ENCODE data around the gene PRKN. TPM values are rescaled to one million over a fixed set of nuclear protein-coding genes. Genes with fewer than 3 reads are reported as not detected.

PRKN gene
- total RNA-seq, 1 experiment from 2014 or later: 2.0 TPM

DNA sequence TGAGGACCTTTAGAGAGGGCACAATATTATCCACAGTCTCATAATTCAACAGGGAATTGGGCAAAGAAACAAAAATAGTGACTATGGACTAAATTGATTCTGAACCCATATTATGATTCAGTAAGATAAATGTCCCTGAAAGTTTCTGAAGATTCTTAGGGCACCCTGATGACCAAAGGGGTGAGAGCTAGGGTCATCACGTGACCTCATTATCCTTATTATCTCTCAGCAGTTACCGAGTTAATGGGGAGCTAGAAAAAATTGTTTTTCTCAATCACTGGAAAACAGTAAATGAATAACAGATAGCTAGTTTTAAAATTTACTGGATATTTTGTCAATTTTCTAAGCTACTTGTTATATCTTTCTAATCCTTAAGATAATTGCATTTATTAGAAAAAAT, 639.5 kb downstream of the PRKN start:
- Histone ChIP-seq H2BK12ac (ENCODE audit: insufficient read length, low read depth, low read length) (no peak overlapping the region), H2BK120ac (ENCODE audit: low read depth, low read length, poor library complexity, severe bottlenecking) (no peak overlapping the region), H3K23ac (ENCODE audit: insufficient read length, low read depth, low read length) (no peak overlapping the region), H4K20me1 (ENCODE audit: control insufficient read depth, insufficient read depth, insufficient read length) (no peaks in the 10 kb centered on the region), H4K8ac (replicated peaks; ENCODE audit: insufficient read length, low read depth, low read length) (no peak overlapping the region), H4K5ac (ENCODE audit: insufficient read length, low read depth, low read length) (no peak overlapping the region), H3K9me3 (ENCODE audit: control insufficient read depth, low read depth, low read length) (no peaks in the 10 kb centered on the region), H2BK20ac (ENCODE audit: low read depth, low read length, poor library complexity, severe bottlenecking) (no peak overlapping the region), H3K79me1 (ENCODE audit: insufficient read depth, low read depth, low read length, poor library complexity, severe bottlenecking) (no peaks in the 10 kb centered on the region), H3T11ph (ENCODE audit: low read length) (no peak overlapping the region), H2BK15ac (ENCODE audit: low read depth, low read length) (no peak overlapping the region), H2BK5ac (ENCODE audit: insufficient read length, low read length) (no peak overlapping the region), H3K79me2 (ENCODE audit: insufficient read depth, low read length) (no peaks in the 10 kb centered on the region), H2AFZ (ENCODE audit: low read length) (no peak overlapping the region), H3K56ac (ENCODE audit: insufficient read length, low read depth, low read length) (no peak overlapping the region), H3K14ac (ENCODE audit: insufficient read depth, low read length) (no peak overlapping the region), H3K27ac (ENCODE audit: insufficient read length, low read depth, low read length) (no peak overlapping the region), H3K4ac (ENCODE audit: low read depth, low read length) (no peak overlapping the region), H4K91ac (ENCODE audit: insufficient read length, low read depth, low read length) (no peak overlapping the region), H3K9ac (ENCODE audit: extremely low read depth, insufficient read length, low read length) (no peak overlapping the region), H3K4me2 (ENCODE audit: insufficient read depth, insufficient read length, low read length) (no peak overlapping the region), H2AK5ac (ENCODE audit: insufficient read length, low read length) (no peak overlapping the region), H3K18ac (ENCODE audit: insufficient read length, low read depth, low read length) (no peak overlapping the region), H3K27me3 (ENCODE audit: insufficient read depth, low read length) (no peaks in the 10 kb centered on the region), H3K4me1 (ENCODE audit: insufficient read depth, low read length) (no peaks in the 10 kb centered on the region), H3K23me2 (ENCODE audit: insufficient read length, low read depth, low read length, poor library complexity, severe bottlenecking) (no peaks in the 10 kb centered on the region)
- Mint-ChIP-seq H3K27ac (no peak overlapping the region), H3K9me3 (no peaks in the 10 kb centered on the region; a peak in 1 of 5 replicates), H3K4me1 (no peaks in the 10 kb centered on the region), H3K36me3 (ENCODE audit: insufficient read depth in 1 of 3, low read depth in 3 of 3) (no peaks in the 10 kb centered on the region; a peak in 1 of 7 replicates), H3K27me3 (ENCODE audit: low read depth) (no peaks in the 10 kb centered on the region), H3K4me3 (no peak overlapping the region)
- TF ChIP-seq, protein P1, sequence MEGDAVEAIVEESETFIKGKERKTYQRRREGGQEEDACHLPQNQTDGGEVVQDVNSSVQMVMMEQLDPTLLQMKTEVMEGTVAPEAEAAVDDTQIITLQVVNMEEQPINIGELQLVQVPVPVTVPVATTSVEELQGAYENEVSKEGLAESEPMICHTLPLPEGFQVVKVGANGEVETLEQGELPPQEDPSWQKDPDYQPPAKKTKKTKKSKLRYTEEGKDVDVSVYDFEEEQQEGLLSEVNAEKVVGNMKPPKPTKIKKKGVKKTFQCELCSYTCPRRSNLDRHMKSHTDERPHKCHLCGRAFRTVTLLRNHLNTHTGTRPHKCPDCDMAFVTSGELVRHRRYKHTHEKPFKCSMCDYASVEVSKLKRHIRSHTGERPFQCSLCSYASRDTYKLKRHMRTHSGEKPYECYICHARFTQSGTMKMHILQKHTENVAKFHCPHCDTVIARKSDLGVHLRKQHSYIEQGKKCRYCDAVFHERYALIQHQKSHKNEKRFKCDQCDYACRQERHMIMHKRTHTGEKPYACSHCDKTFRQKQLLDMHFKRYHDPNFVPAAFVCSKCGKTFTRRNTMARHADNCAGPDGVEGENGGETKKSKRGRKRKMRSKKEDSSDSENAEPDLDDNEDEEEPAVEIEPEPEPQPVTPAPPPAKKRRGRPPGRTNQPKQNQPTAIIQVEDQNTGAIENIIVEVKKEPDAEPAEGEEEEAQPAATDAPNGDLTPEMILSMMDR (conservative IDR thresholded peaks at IDR 0.05): no peak
- no CpG with 5 or more reads among the region's 2 CpGs for WGBS (ENCODE audit: extremely low coverage, insufficient read length, low lambda C conversion rate)
- no peak for DNase-seq
